GM18951 (cell line): Measurements from ENCODE around the gene IFT81.

Experiments used
- POLR2A ChIP-seq: IDR thresholded peaks from 4 replicates; pipeline ENCODE4 v1.6.1; 2011; ENCODE audit warnings: mild to moderate bottlenecking; ENCODE audit not compliant: insufficient read length, insufficient read depth; ENCODE audit errors: extremely low read depth
- in situ Hi-C: fragments of 300-500 bp; cut with MboI; formaldehyde crosslinking; loops from one replicate; pipeline ENCODE4 v1.12.0; 2022; ENCODE audit warnings: low sequenced_read_pairs, mixed read lengths, inconsistent platforms; ENCODE audit not compliant: unreplicated experiment

Gene IFT81

GRCh38 chr12:110156766-110157165, 32.6 kb downstream of the IFT81 start:
- in situ Hi-C loops, result no loop called here
- no peak for TF ChIP-seq POLR2A

DNA sequence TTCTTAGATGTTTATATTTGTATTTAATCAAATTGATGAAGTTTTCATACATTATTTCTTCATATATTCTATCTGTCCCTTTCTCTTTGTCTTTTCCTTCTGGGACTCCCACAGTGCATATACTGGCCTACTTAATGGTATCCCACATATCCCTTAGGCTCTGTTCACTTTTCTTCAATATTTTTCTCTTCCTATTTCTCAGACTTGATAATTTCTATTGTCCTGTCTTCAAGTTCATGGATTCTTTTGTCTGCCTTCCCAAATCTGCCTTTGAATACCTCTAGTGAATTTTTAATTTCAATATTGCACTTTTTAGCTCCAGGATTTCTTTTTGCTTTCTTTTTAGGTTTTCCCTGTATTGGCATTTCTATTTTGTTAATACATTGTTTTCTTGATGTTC, 33.4 kb downstream of the IFT81 start:
- in situ Hi-C loops, result no loop called here

GRCh38 chr12:110159671-110160245, 35.6 kb downstream of the IFT81 start:
- in situ Hi-C loops, result no loop called here
- TF ChIP-seq POLR2A, result no peak

More for the DNA sequence above, 33.4 kb downstream of the IFT81 start:
- TF ChIP-seq POLR2A, result no peak

- in situ Hi-C loops, result no loop called here
- TF ChIP-seq POLR2A, result no peak
These were observed 41.5 kb downstream of the IFT81 start for GRCh38 chr12:110165540-110166159.

- in situ Hi-C loops, result no loop called here
- no peak for TF ChIP-seq POLR2A
These were observed 44.7 kb downstream of the IFT81 start for GRCh38 chr12:110168732-110169455.

- TF ChIP-seq POLR2A, result no peak
- in situ Hi-C loops, result no loop called here
These were observed 46.5 kb downstream of the IFT81 start for GRCh38 chr12:110170535-110171185.

- TF ChIP-seq POLR2A, result no peak
- in situ Hi-C loops, result no loop called here
These were observed 47.0 kb downstream of the IFT81 start for GRCh38 chr12:110171186-110171538.

DNA sequence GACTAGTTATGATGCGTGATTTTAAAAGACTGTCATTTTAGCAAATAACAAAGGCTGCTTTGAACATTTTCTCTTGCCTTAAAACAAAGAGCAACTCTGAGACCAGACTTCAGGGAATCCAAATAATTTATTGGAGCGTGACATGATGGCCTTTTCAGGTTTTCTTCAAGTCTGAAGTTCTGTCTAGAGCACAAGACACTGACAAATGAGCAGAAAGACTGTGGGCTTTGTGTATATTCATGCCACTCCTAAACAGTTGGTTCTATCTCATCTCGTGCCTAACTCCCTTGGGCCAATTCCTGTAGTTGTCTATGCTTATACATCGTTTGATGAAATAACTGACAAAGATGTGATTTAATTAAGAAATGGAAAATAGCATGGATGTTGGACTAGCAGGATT, 47.5 kb downstream of the IFT81 start:
- in situ Hi-C loops, result no loop called here
- TF ChIP-seq POLR2A, result no peak

- in situ Hi-C loops, result no loop called here
- no peak for TF ChIP-seq POLR2A
These were observed 50.3 kb downstream of the IFT81 start for GRCh38 chr12:110174373-110174996.

GRCh38 chr12:110175201-110175600, 51.0 kb downstream of the IFT81 start:
- no peak for TF ChIP-seq POLR2A

DNA sequence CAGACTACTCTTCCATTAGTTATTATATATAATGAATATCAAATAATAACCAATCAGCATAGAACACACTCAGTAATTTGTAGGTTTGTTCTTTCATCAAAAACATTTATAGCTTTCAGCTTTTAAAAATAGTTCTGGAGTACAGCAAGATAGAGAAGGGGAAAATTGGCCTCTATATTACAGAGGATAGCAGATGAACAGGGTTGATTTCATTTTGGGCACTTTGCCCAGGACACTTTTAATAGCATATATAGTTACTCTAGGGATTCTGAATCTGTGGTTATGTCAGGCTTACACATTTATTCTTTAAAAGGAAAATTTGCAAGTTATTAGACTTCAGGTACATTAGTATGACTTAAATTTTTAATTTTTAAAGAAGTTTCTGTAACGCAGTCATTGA, 52.6 kb downstream of the IFT81 start:
- in situ Hi-C loops, result no loop called here
- no peak for TF ChIP-seq POLR2A

More at GRCh38 chr12:110175201-110175600, 51.0 kb downstream of the IFT81 start:
- in situ Hi-C loops, result no loop called here

DNA sequence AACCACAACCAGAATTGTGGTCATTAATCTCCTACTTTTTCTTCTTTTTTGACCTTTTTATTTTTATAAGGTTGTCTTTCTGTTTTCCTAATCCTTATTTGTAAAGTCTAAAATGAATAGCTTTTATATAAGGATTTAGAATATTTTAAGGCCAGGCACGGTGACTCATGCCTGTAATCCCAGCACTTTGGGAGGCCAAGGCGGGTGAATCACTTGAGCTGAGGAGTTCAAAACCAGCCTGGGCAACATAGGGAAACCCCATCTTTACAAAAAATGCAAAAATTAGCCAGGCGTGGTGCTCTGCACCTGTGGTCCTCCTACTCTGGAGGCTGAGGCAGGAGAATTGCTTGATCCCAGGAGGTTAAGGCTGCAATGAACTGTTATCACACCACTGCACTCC, 55.1 kb downstream of the IFT81 start:
- in situ Hi-C loops, result no loop called here
- no peak for TF ChIP-seq POLR2A

GRCh38 chr12:110180591-110181005, 56.4 kb downstream of the IFT81 start:
- no peak for TF ChIP-seq POLR2A
- in situ Hi-C loops, result no loop called here

GRCh38 chr12:110182281-110182680, 58.1 kb downstream of the IFT81 start:
- no peak for TF ChIP-seq POLR2A
- in situ Hi-C loops, result no loop called here

DNA sequence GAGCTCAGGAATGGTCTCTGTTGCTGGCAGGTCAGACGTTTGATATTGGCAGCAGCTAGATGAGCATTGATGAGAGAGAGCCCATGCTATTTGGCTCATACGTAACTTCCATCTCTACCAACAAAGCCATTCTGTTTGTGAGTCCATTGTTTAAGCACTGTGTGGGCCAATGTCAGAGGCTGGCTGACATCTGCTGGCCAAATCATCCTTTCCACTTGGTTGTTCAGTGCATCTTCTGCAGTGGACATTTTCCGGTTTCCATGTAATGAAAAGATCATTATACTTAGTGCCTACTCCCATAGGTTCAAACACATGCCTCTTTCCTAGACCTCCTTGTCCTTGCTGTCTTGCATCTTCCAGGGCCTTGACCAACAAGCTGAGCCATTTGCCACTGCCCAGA, 59.2 kb downstream of the IFT81 start:
- TF ChIP-seq POLR2A, result no peak
- in situ Hi-C loops, result no loop called here
